Activated naive CD8-positive, alpha-beta T cell treated with anti-CD3 and anti-CD28 coated beads, Interleukin-2, amount 10 ng/mL, durations not matched to agents 7 days and 5 days (primary cell): ENCODE results near the gene CYP1B1. TPM values are rescaled to one million over a fixed set of nuclear protein-coding genes. Genes with fewer than 3 reads are reported as not detected.

ENCODE experiments used
- ATAC-seq: fragments of 150-1000 bp; cut with Tn5 transposase; one replicate; pipeline ENCODE4 v1.10.0; 2021; ENCODE audit warnings: low read depth, moderate library complexity
- POLR2A ChIA-PET: fragments of 350-600 bp; sonication (Branson Sonifier 250); formaldehyde crosslinking; loops from one replicate; lab custom pipeline; 2021; ENCODE audit warnings: antibody characterized with exemption; lab: Charles Lee
- DNase-seq: peaks from one replicate; pipeline ENCODE4 v3.0.0; 2021
- H3K27ac Mint-ChIP-seq: one replicate; pipeline ENCODE4 v1.8.0; 2022; ENCODE audit warnings: mild to moderate bottlenecking, mixed read lengths
- H3K27me3 Mint-ChIP-seq: one replicate; pipeline ENCODE4 v1.8.0; 2022; ENCODE audit warnings: mild to moderate bottlenecking, moderate library complexity, mixed read lengths
- H3K36me3 Mint-ChIP-seq: one replicate; pipeline ENCODE4 v1.8.0; 2021; ENCODE audit warnings: mild to moderate bottlenecking, mixed read lengths
- H3K4me1 Mint-ChIP-seq: one replicate; pipeline ENCODE4 v1.8.0; 2021; ENCODE audit warnings: mixed read lengths
- H3K4me3 Mint-ChIP-seq: one replicate; pipeline ENCODE4 v1.8.0; 2022; ENCODE audit warnings: mild to moderate bottlenecking, moderate library complexity, mixed read lengths
- H3K9me3 Mint-ChIP-seq: one replicate; pipeline ENCODE4 v1.8.0; 2021; ENCODE audit warnings: mixed read lengths
- total RNA-seq, 2 experiments: library from RNA; stranded (reverse); gene quantifications; one replicate each; pipeline ENCODE4 v1.2.3, GENCODE V29; 2021

Gene CYP1B1
- total RNA-seq, 2 experiments from 2014 or later: 8.6 to 9.7 TPM

DNA sequence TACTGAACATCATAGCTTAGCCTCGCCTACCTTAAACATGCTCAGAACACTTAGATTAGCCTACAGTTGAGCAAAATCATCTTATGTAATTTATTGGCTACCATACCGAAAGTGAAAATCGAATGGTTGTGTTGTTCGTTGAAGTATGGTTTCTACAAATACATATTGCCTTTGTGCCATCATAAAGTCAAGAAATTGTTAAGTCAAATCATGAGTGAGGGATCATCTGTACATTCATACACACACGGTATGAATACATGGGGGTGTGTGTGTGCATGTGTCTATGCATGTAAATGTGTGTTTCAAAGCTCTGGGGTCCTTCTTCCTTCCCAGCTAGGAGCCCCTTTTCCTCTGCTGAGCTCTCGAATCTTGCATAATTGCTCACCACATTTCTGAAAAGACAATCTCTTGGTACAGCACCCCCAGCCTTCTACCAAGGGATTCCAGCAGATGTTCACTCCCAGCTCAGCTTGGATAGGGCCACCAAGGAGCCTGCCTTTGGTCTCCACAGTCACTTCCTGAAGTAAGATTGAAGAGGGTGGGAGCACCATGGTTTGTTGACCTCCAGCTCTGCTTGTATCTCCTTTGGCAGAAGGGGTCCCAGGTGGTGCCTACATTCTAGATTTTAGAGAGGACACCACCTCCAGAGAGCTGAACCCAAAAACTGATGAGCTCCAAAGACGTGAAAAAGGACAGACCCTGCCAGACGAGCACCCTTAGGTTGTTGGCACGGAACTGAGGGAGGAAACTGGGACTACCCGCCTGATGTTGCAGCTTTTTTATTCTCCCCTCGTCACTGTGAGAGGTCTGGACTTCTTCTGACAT lies 33.2 kb upstream of the CYP1B1 start:
- Mint-ChIP-seq H3K27me3 (peaks cover 10% of the 10 kb centered on the region), H3K9me3 (peaks cover 6% of the 10 kb centered on the region), H3K4me3 (no peak overlapping the region), H3K36me3 (peaks cover 1% of the 10 kb centered on the region), H3K27ac (no peak overlapping the region), H3K4me1 (peaks cover 12% of the 10 kb centered on the region)
- POLR2A ChIA-PET: no interaction called here
- DNase-seq (no peak), ATAC-seq (no peak)

DNA sequence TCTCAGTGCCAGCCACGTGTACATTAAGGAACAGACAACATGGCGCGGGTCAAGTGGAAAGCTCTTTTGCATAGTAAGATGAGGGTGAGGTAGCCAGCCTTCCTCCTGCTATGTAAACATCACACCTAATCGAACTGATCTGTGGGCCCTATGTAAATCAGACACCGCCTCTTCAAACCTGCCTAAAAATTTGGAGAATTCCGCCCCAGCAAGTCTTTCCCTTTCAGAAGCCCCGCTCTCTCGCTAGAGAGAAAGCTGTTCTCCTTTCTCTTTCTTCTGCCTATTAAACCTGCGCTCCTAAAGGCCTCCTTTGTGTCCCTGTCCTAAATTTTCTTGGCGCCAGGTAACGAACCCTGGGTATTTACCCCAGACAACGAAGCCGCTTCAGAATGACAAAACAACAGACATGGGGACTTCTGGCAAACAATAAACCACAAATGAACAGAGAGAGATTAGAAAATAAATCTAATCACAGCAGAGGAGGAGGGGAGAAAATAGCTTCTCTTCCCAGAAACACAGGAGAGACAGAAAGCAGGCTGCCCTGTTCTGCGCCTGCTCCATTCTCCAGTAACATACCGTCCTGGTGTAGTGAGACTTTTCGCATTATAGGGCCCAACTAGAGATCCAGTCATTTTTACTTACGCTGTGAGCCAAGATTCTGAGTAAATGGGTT lies 31.9 kb upstream of the CYP1B1 start:
- Mint-ChIP-seq H3K4me3 (no peak overlapping the region), H3K36me3 (peaks cover 1% of the 10 kb centered on the region), H3K9me3 (peaks cover 9% of the 10 kb centered on the region), H3K4me1 (peaks cover 12% of the 10 kb centered on the region), H3K27me3 (peaks cover 11% of the 10 kb centered on the region), H3K27ac (no peak overlapping the region)
- ATAC-seq: no peak
- POLR2A ChIA-PET: no interaction called here
- no peak for DNase-seq

DNA sequence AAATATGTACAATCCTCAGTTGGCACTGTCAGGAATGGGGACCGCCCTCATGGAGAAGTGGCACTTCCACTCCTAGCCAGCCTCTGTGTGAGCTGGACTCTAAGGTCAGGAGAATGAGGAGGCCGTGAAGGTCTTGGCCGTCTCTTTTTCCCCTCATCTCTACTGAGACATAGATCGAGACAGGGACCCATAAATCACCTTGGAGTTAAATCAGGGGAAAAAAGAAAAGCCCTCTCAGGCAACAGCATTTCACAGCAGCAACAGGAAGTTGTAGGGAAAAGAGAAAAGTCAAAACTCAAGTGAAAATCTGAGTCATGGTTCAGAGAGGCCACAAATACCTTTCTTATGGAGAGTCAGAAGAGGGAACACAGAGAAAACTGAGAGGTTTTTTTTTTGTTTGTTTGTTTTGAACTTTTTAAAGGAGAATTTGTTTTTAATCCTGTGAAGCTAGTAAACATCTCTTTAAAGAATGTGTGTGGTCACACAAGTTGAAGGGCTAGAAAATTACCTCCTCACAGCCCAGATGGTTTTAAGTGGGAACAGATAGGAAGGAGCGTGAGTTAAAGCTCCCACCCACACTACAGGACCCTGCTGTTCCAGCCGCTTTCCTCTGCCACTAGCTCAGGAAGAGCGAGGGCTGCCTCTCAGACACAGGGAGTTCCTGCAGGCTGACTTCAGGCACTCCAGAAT lies 30.6 kb upstream of the CYP1B1 start:
- peak overlapping the region; percentile 9 for H3K4me3 Mint-ChIP-seq
- POLR2A ChIA-PET: no interaction called here
- peaks cover 1% of the 10 kb centered on the region for H3K36me3 Mint-ChIP-seq
- H3K27ac Mint-ChIP-seq: no peak overlapping the region
- DNase-seq: no peak
- peaks cover 16% of the 10 kb centered on the region for H3K4me1 Mint-ChIP-seq
- ATAC-seq: no peak
- peaks cover 6% of the 10 kb centered on the region for H3K9me3 Mint-ChIP-seq
- H3K27me3 Mint-ChIP-seq: peaks cover 15% of the 10 kb centered on the region

DNA sequence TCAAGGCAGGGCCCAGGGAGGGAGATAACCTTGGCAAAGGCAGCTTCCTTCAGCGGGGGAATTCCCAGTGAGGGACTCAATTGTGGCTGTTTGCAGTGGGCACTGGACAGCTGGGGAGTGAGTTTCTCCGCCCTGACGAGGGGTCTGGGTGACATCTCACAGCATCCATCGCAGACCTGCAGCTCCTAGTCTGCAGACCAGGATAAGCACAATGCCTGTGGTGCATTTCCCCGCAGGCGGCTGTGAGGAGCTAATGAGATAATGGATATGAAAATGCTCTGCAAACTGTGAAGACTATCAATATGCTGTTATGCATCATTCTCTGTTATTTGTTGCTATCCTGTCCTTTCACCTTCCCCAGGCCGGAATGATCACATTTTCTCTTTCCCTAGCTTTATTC lies 30.0 kb upstream of the CYP1B1 start:
- Mint-ChIP-seq H3K9me3 (peaks cover 3% of the 10 kb centered on the region), H3K27me3 (peaks cover 14% of the 10 kb centered on the region), H3K27ac (no peak overlapping the region), H3K36me3 (peaks cover 1% of the 10 kb centered on the region), H3K4me3 (no peak overlapping the region), H3K4me1 (peaks cover 16% of the 10 kb centered on the region)
- DNase-seq: no peak
- no peak for ATAC-seq
- POLR2A ChIA-PET: no interaction called here

DNA sequence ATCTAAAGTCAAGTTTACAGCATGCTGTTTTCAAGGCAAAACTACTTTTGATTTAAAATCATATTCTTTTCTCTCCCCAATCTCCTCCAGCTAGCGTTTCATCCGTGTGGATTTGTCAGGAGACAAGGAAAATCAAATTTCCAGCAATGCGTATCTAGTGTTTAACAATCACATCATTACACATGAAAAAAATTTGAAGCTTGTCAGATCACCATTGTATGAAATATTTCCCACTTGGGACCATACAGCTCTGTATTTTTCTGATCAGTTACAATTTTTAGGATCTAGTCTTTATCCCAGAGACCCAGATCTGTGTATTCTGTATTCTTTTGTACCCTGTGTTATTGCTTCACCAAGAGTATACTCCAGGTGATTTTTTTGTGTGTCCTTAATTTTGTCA lies 28.6 kb upstream of the CYP1B1 start:
- no peak for ATAC-seq
- H3K9me3 Mint-ChIP-seq: peaks cover 3% of the 10 kb centered on the region
- no peak overlapping the region for H3K4me3 Mint-ChIP-seq
- H3K27me3 Mint-ChIP-seq: peaks cover 25% of the 10 kb centered on the region
- no peak for DNase-seq
- H3K27ac Mint-ChIP-seq: no peak overlapping the region
- POLR2A ChIA-PET: no interaction called here
- peaks cover 16% of the 10 kb centered on the region for H3K4me1 Mint-ChIP-seq
- H3K36me3 Mint-ChIP-seq: peaks cover 3% of the 10 kb centered on the region

DNA sequence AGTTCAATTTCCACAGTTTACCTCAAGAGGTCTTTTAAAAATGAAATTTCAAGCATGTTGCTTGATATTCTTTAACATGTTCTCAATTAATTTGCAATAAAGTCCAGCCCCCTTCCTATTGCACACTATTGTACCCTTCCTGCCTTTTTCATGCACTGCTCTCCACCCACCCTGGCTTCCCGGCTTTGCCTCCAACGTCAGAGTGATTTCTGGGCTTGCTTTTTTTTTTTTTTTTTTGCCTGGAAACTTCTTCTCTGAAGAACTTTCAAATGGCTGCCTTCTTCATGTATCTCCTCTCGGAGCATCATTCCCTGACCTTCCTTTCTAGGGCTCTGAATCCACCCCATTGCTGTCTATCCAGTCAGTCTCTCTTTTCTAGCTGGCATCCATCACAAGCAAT lies 24.4 kb upstream of the CYP1B1 start:
- ATAC-seq (no peak), DNase-seq (no peak)
- Mint-ChIP-seq H3K4me1 (peaks cover 25% of the 10 kb centered on the region), H3K36me3 (peaks cover 2% of the 10 kb centered on the region), H3K9me3 (peaks cover 3% of the 10 kb centered on the region), H3K4me3 (no peak overlapping the region), H3K27ac (no peak overlapping the region), H3K27me3 (peaks cover 53% of the 10 kb centered on the region)
- POLR2A ChIA-PET: no interaction called here

DNA sequence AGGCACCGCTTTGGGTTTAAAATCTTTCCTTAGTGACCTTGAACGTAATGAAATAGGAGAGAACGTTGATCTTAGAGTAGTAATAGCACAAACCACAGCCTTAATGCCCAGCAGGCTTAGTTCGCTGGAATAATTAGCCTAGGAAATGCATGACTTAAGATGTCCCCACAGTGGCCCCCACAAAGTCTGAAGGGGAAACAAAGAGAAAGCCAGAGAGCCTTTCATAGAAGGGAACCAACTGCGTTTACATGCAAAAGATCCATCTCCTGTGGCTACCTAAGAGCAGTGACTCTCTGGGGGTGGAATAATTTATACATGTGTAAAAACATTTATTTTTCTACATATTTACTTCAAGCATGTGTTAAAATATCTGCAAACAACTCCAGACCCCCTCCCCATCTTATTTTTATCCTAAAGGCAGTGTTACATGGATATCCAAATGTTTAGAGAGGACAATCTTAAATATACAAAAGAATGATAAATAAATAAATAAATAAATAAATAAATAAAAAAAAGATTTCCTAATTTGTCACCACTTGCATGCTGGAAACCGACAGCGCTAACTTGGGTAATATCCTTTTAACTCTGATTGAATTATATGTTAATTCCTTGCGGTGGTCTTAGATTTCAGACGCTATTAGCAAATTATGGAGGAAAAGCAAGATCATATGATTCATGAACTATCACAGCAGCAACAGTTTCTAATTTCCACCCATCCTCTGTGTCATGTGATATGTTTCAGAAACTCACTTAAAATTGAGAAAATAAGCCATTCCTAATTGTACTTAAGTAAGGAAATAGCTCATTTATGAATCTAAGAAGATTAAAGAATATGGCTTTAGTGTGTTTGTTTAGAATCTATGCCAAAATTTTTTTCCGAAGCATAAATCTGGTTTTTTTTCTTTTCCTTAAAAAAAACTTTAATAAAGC lies 23.4 kb upstream of the CYP1B1 start:
- Mint-ChIP-seq H3K36me3 (peaks cover 2% of the 10 kb centered on the region), H3K27ac (no peak overlapping the region), H3K4me3 (no peak overlapping the region), H3K9me3 (peaks cover 3% of the 10 kb centered on the region), H3K27me3 (peaks cover 53% of the 10 kb centered on the region), H3K4me1 (peaks cover 25% of the 10 kb centered on the region)
- POLR2A ChIA-PET: no interaction called here
- DNase-seq (no peak), ATAC-seq (no peak)

DNA sequence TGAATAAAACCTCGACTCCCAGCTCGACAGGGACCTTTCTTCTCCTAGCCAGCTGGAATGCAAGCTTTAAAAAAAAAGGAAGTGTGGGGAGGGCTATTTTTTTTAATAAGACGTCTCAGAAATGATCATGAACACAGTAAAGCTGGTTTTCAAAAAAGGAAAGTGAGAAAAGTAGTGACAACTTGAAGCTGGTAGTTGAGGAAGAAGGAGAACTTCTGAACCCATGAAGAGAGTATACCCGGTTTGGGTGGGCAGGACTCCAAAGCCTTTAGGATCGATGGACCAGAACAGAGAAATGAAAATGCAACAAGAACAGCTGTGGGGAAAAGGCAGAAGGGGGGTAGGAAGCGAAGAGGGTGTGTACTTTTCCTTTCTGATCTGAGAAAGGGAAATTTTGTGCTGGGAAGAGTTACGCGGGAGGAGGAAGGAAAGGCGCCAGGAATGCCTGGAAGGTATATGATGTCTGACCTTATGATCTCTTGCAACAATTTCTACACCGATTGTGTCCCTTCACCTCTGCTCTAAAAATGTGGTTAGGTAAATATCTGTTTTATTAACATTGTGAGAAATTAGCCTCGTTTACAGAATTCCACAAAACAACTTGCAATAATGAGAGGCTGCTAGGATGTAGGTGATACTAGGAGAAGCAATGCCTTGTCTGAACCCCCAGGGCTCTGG lies 22.6 kb upstream of the CYP1B1 start:
- Mint-ChIP-seq H3K9me3 (peaks cover 3% of the 10 kb centered on the region), H3K4me1 (peaks cover 25% of the 10 kb centered on the region), H3K27me3 (peaks cover 53% of the 10 kb centered on the region), H3K27ac (no peak overlapping the region), H3K36me3 (peaks cover 2% of the 10 kb centered on the region), H3K4me3 (peak overlapping the region; percentile 1)
- POLR2A ChIA-PET: no interaction called here
- DNase-seq (no peak), ATAC-seq (no peak)

DNA sequence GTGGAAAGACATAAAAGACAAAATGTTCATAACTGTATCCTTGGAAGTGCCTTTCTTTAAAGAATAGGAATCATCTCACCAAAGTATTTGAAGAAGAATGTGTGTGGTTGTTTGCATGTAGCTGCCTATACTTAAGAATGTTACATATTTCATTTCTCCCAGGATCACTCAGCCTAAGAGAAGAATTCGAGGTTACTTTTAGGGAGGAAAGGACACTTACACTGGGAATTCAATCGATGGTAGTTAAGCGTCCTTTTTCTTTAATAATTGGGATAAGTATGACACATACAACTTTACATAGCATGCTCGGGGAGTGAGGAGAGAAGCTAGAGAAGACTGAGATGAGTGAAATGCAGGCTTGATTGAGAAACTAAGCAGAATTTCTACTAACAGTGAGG lies 22.0 kb upstream of the CYP1B1 start:
- H3K4me1 Mint-ChIP-seq: peaks cover 25% of the 10 kb centered on the region
- POLR2A ChIA-PET: no interaction called here
- no peaks in the 10 kb centered on the region for H3K9me3 Mint-ChIP-seq
- DNase-seq (no peak), ATAC-seq (no peak)
- peaks cover 57% of the 10 kb centered on the region for H3K27me3 Mint-ChIP-seq
- H3K36me3 Mint-ChIP-seq: peaks cover 2% of the 10 kb centered on the region
- peak overlapping the region; percentile 1 for H3K4me3 Mint-ChIP-seq
- H3K27ac Mint-ChIP-seq: no peak overlapping the region

DNA sequence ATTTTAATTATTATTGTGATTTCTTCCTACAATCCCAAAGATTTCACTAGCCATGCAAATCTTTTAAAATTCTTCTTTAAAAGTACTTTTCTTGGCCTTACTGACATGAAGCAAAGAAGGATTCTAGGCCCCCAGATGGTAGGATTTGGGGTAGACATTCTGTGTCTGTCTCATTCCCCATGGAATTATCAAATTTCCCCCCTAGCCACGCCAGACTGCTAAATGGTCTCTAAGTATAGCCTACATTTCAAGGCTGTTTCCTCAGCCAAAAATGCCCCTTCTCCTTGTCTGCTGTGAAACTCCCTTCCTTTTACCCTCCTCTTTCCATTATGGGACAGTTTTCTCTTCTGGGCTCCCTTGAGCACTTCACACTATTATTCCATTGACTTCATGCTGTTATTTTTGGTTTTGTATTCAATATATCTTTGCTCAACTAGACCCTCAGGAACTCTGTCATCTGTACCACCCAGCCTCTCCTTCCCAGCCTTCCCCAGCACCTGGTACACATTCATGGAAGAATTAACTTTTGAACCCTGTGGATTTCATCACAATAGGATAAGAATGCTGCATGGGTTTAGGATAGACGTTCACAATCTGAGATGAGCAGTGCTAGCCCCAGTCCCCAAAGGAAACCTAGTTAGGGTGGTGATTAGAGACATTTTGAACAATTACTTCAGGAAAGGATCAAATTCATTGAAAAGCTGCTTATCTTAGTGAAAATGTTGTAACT lies 21.5 kb upstream of the CYP1B1 start:
- H3K4me1 Mint-ChIP-seq: peaks cover 26% of the 10 kb centered on the region
- DNase-seq: no peak
- POLR2A ChIA-PET: no interaction called here

DNA sequence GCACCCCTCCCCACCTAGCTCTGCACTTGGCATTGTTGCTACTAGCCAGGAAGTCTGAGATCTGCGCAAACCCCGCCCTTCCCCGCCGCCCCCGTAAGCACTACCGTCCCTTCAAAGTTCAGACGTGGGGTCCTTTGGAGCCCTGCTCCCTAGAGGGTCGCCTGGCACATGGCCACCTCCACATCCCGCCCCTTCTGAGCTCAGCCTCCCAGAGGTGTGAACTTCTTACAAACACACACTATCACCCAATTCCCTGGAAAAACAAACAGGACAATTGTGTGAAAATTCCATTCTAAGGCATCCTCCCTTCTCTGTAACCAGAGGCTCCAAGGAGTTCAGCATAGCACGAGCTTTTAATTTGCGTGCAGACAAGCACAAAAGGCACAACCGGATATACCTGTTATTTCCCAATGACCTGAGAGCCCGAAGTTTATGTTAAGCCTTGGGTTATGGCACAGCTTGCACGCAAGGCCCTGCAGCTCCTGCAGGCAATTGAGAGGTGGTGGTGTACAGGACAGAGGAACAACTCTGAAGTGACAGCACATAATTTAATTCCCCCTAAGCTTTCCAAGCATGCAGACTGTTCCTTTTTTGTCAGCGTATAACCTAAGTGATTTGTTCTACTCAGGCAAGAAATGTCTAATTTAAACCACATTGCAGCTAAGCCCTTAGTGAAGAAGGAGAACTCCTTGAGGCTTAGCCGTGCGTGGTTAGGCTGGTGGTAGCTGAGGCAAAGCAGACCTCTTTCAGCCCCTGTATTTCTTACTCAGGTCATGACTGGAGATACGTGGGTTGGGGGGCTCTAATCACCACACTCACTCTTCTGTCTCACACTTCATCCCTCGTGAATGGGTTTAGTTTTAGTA lies 20.3 kb upstream of the CYP1B1 start:
- ATAC-seq (peak; percentile 83), DNase-seq (no peak)
- H3K4me3 Mint-ChIP-seq: peak overlapping the region; percentile 49
- POLR2A ChIA-PET: interaction anchor here (0.5 to 2.3 kb wide), 2 partner anchors 19 to 894 kb away, joined by 4 to 11 read pairs; partner anchors contain the start of gene CYP1B1
- H3K27ac Mint-ChIP-seq: peak overlapping the region; percentile 52
- H3K9me3 Mint-ChIP-seq: no peaks in the 10 kb centered on the region
- H3K27me3 Mint-ChIP-seq: peaks cover 53% of the 10 kb centered on the region
- H3K36me3 Mint-ChIP-seq: peaks cover 2% of the 10 kb centered on the region
- H3K4me1 Mint-ChIP-seq: peaks cover 24% of the 10 kb centered on the region

More for the DNA sequence above, 21.5 kb upstream of the CYP1B1 start:
- Mint-ChIP-seq H3K4me3 (no peak overlapping the region), H3K27ac (no peak overlapping the region), H3K27me3 (peaks cover 56% of the 10 kb centered on the region), H3K9me3 (no peaks in the 10 kb centered on the region), H3K36me3 (peaks cover 2% of the 10 kb centered on the region)
- no peak for ATAC-seq
